GM23338 (cell line): Measurements from ENCODE around the gene GDA. TPM values are rescaled to one million over a fixed set of nuclear protein-coding genes. Genes with fewer than 3 reads are reported as not detected.

Source experiments
- ATAC-seq: fragments of 200-7000 bp; cut with Tn5 transposase; 3 replicates; pipeline ENCODE4 v1.9.1; 2020
- DNase-seq: peaks from one replicate; pipeline ENCODE4 v3.0.0-alpha.2; 2015; ENCODE audit warnings: low spot score
- H2AFZ ChIP-seq: fragments of 200-600 bp; sonication (generic); 2 replicates; pipeline ENCODE4 v1.8.0; 2016; ENCODE audit warnings: antibody characterized with exemption, mild to moderate bottlenecking, moderate library complexity
- H3F3A ChIP-seq: fragments of 200-600 bp; sonication (generic); replicated peaks from 2 replicates; pipeline ENCODE4 v1.8.0; 2017; ENCODE audit warnings: antibody characterized with exemption, mixed run types, low read depth
- H3K27ac ChIP-seq: fragments of 200-600 bp; sonication (generic); 2 replicates; pipeline ENCODE4 v1.6.1; 2016; ENCODE audit warnings: low read depth
- H3K27me3 ChIP-seq: fragments of 200-600 bp; sonication (generic); 2 replicates; pipeline ENCODE4 v1.8.0; 2016; ENCODE audit warnings: mild to moderate bottlenecking, mixed run types, moderate library complexity; ENCODE audit not compliant: insufficient read depth
- H3K36me3 ChIP-seq: fragments of 200-600 bp; sonication (generic); 2 replicates; pipeline ENCODE4 v1.8.0; 2016; ENCODE audit warnings: mild to moderate bottlenecking; ENCODE audit not compliant: insufficient read depth
- H3K4me1 ChIP-seq: fragments of 200-600 bp; sonication (generic); 2 replicates; pipeline ENCODE4 v1.8.0; 2016; ENCODE audit warnings: mild to moderate bottlenecking, moderate library complexity; ENCODE audit not compliant: insufficient read depth
- H3K4me2 ChIP-seq: fragments of 200-600 bp; sonication (generic); 2 replicates; pipeline ENCODE4 v1.7.1; 2017; ENCODE audit warnings: mixed run types
- H3K4me3 ChIP-seq: fragments of 200-600 bp; sonication (generic); 2 replicates; pipeline ENCODE4 v1.6.1; 2016; ENCODE audit warnings: mixed run types
- H3K79me2 ChIP-seq: fragments of 200-600 bp; sonication (generic); replicated peaks from 2 replicates; pipeline ENCODE4 v1.8.0; 2017; ENCODE audit warnings: mild to moderate bottlenecking; ENCODE audit not compliant: insufficient read depth
- H3K9me2 ChIP-seq: fragments of 200-600 bp; sonication (generic); 2 replicates; pipeline ENCODE4 v1.8.0; 2017; ENCODE audit not compliant: insufficient read depth
- H4K20me1 ChIP-seq: fragments of 200-600 bp; sonication (generic); replicated peaks from 2 replicates; pipeline ENCODE4 v1.8.0; 2017; ENCODE audit warnings: mild to moderate bottlenecking; ENCODE audit not compliant: insufficient read depth
- H3K27ac Mint-ChIP-seq: 2 replicates; pipeline ENCODE4 v1.8.0; 2020; ENCODE audit warnings: inconsistent platforms, mild to moderate bottlenecking, moderate library complexity, mixed read lengths
- H3K27me3 Mint-ChIP-seq: 3 replicates; pipeline ENCODE4 v1.8.0; 2022; ENCODE audit warnings: low read depth, mild to moderate bottlenecking, moderate library complexity, mixed read lengths, inconsistent platforms; ENCODE audit not compliant: insufficient read depth, poor library complexity
- H3K36me3 Mint-ChIP-seq: 3 replicates; pipeline ENCODE4 v1.8.0; 2021; ENCODE audit warnings: low read depth, mild to moderate bottlenecking, inconsistent platforms, moderate library complexity, mixed read lengths
- H3K4me1 Mint-ChIP-seq: 3 replicates; pipeline ENCODE4 v1.8.0; 2020; ENCODE audit warnings: mild to moderate bottlenecking, inconsistent platforms, mixed read lengths
- H3K4me3 Mint-ChIP-seq: 3 replicates; pipeline ENCODE4 v1.8.0; 2021; ENCODE audit warnings: moderate library complexity, mild to moderate bottlenecking, inconsistent platforms, mixed read lengths
- H3K9me3 Mint-ChIP-seq: 3 replicates; pipeline ENCODE4 v1.8.0; 2020; ENCODE audit warnings: moderate library complexity, mild to moderate bottlenecking, inconsistent platforms, mixed read lengths
- CREB1 ChIP-seq: fragments of 250-450 bp; sonication (Bioruptor Pico); IDR thresholded peaks from 2 replicates; pipeline ENCODE4 v1.5.0; 2020; ENCODE audit warnings: low read depth, mild to moderate bottlenecking, moderate library complexity
- EZH2 ChIP-seq: fragments of 200-600 bp; sonication (generic); IDR thresholded peaks from one replicate; pipeline ENCODE4 v1.8.0; 2017; ENCODE audit warnings: antibody characterized with exemption, mild to moderate bottlenecking, low read depth; ENCODE audit not compliant: unreplicated experiment
- JUNB ChIP-seq: IDR thresholded peaks from one replicate; pipeline ENCODE4 v1.6.1; 2016; ENCODE audit warnings: antibody characterized with exemption; ENCODE audit not compliant: unreplicated experiment
- NANOG ChIP-seq: IDR thresholded peaks from 2 replicates; pipeline ENCODE4 v1.6.1; 2016; ENCODE audit warnings: antibody characterized with exemption, borderline replicate concordance
- ZNF114 ChIP-seq: fragments of 250-450 bp; sonication (Bioruptor Pico); IDR thresholded peaks from 2 replicates; pipeline ENCODE4 v1.5.0; 2020; ENCODE audit warnings: mild to moderate bottlenecking, moderate library complexity
- ZNF331 ChIP-seq: fragments of 250-450 bp; sonication (Bioruptor Pico); IDR thresholded peaks from 2 replicates; pipeline ENCODE4 v1.5.0; 2020; ENCODE audit warnings: low read depth, mild to moderate bottlenecking, moderate library complexity
- polyA plus RNA-seq: library from polyadenylated mRNA; unstranded; fragments of >200 nt; fragmentation: Nextera tagmentation; extraction: Ambion mirVana; gene quantifications from 2 replicates; pipeline ENCODE4 v1.2.1, GENCODE V29; 2016
- total RNA-seq: library from RNA; depleted of rRNA; stranded (reverse); fragments of >200 nt; shearing (Covaris generic); gene quantifications from 2 replicates; pipeline ENCODE4 v1.2.3, GENCODE V29; 2014
- TF ChIP-seq, protein P1 (sequence below), 2 experiments: fragments of 200-600 bp in 1 of 2; sonication (generic) in 1 of 2; conservative IDR thresholded peaks; 2 replicates each; pipeline versions ENCODE4 v1.5.1 to v1.6.1; 2016 to 2017; ENCODE audit warnings: antibody characterized with exemption in 2 of 2, low read depth in 2 of 2, mild to moderate bottlenecking in 2 of 2, moderate library complexity in 1 of 2
- TF ChIP-seq, protein P2 (sequence below): IDR thresholded peaks from one replicate; pipeline ENCODE4 v1.6.1; 2018; ENCODE audit warnings: antibody characterized with exemption; ENCODE audit not compliant: unreplicated experiment
- TF ChIP-seq, protein P3 (sequence below): IDR thresholded peaks from 2 replicates; pipeline ENCODE4 v1.6.1; 2016; ENCODE audit warnings: antibody characterized with exemption

GDA gene
- total and polyA plus RNA-seq, 2 experiments from 2014 or later, result 4.0 to 5.8 TPM

DNA sequence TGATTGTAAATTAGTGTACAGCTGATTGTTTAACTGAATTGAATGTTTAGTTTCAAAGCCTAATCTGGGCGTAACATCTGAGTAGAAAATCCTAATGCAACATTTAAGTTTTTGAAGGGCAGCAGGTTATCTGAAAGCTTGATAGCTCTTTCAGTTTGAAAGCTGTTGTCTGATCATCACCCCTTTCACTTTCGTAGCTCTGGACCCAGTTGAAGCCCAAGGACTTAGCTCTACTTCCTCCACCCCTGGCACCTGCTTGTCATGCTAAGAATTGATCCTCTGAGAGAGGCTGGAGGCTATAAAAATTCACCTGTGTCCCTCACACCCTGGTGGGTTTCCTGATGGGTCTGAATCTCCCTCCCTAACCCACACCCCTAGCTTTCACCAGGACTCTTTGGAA is 129.7 kb downstream of the GDA start:
- no peaks in the 10 kb centered on the region for H4K20me1 ChIP-seq
- H3K4me1 ChIP-seq, result no peaks in the 10 kb centered on the region
- no peaks in the 10 kb centered on the region for H3K9me2 ChIP-seq
- no peaks in the 10 kb centered on the region for H3K79me2 ChIP-seq
- Mint-ChIP-seq H3K27ac (no peak overlapping the region), H3K4me3 (no peak overlapping the region), H3K27me3 (peaks cover 1% of the 10 kb centered on the region), H3K36me3 (no peaks in the 10 kb centered on the region), H3K4me1 (peaks cover 3% of the 10 kb centered on the region; the same call in 1 of the 3 replicates), H3K9me3 (peaks cover 8% of the 10 kb centered on the region; the same call in 1 of the 3 replicates)
- no peak for ATAC-seq
- H3K4me2 ChIP-seq, result no peak overlapping the region
- TF ChIP-seq CREB1, result no peak
- TF ChIP-seq EZH2, result no peak
- no peak overlapping the region for H2AFZ ChIP-seq
- no peak overlapping the region for H3K27ac ChIP-seq
- no peak overlapping the region for H3K4me3 ChIP-seq
- no peaks in the 10 kb centered on the region for H3K36me3 ChIP-seq
- H3K27me3 ChIP-seq, result no peaks in the 10 kb centered on the region
- DNase-seq, result no peak
- no peaks in the 10 kb centered on the region for H3F3A ChIP-seq

DNA sequence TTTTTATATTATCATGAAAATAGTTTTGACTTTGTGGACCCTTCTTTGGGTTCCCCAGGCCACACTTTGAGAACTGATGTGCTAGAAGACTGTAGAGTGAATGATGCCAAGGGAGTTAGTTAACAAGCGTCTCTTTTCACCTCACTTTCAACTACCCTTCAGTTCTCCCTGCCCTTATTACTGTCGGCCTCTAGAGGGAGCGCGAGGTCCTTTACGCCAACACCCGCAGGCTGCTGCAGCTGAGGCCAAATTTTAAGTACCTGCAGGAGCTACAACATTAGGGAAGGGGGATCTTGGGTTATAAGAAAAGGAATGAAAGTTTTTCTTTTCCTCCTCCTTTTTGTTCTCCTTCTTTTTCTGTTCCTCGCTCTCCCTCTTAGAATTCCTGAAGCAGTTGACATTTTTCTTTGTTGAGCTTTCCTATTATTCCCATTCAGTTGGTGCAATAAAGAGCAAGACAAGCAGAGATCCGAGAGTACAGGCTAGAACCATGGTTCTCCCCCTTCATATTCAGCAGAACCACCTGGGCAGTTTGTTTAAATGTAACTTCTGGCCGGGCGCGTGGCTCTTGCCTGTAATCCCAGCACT is 131.8 kb downstream of the GDA start:
- H3K27me3 Mint-ChIP-seq, result peaks cover 1% of the 10 kb centered on the region
- H3K4me1 ChIP-seq, result no peaks in the 10 kb centered on the region
- no peaks in the 10 kb centered on the region for H3K36me3 ChIP-seq
- peak; percentile 99 for ATAC-seq
- H3K36me3 Mint-ChIP-seq, result no peaks in the 10 kb centered on the region
- no peak overlapping the region; the same call in 1 of the 2 replicates for H3K27ac Mint-ChIP-seq
- DNase-seq, result peak; percentile 87
- no peaks in the 10 kb centered on the region for H3K9me3 Mint-ChIP-seq
- no peaks in the 10 kb centered on the region for H4K20me1 ChIP-seq
- H3K4me3 Mint-ChIP-seq, result no peak overlapping the region
- no peak overlapping the region for H3K27ac ChIP-seq
- H3K9me2 ChIP-seq, result no peaks in the 10 kb centered on the region
- H2AFZ ChIP-seq, result peak overlapping the region; percentile 64
- H3K4me3 ChIP-seq, result no peak overlapping the region
- TF ChIP-seq, protein P1, sequence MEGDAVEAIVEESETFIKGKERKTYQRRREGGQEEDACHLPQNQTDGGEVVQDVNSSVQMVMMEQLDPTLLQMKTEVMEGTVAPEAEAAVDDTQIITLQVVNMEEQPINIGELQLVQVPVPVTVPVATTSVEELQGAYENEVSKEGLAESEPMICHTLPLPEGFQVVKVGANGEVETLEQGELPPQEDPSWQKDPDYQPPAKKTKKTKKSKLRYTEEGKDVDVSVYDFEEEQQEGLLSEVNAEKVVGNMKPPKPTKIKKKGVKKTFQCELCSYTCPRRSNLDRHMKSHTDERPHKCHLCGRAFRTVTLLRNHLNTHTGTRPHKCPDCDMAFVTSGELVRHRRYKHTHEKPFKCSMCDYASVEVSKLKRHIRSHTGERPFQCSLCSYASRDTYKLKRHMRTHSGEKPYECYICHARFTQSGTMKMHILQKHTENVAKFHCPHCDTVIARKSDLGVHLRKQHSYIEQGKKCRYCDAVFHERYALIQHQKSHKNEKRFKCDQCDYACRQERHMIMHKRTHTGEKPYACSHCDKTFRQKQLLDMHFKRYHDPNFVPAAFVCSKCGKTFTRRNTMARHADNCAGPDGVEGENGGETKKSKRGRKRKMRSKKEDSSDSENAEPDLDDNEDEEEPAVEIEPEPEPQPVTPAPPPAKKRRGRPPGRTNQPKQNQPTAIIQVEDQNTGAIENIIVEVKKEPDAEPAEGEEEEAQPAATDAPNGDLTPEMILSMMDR (conservative IDR thresholded peaks at IDR 0.05; ENCODE audit: low read depth in 2 of 2), result peak; percentile 98
- TF ChIP-seq NANOG, result no peak
- peaks cover 3% of the 10 kb centered on the region; the same call in 1 of the 3 replicates for H3K4me1 Mint-ChIP-seq
- no peak overlapping the region for H3K4me2 ChIP-seq
- no peaks in the 10 kb centered on the region for H3F3A ChIP-seq
- H3K27me3 ChIP-seq, result no peaks in the 10 kb centered on the region
- no peaks in the 10 kb centered on the region for H3K79me2 ChIP-seq

DNA sequence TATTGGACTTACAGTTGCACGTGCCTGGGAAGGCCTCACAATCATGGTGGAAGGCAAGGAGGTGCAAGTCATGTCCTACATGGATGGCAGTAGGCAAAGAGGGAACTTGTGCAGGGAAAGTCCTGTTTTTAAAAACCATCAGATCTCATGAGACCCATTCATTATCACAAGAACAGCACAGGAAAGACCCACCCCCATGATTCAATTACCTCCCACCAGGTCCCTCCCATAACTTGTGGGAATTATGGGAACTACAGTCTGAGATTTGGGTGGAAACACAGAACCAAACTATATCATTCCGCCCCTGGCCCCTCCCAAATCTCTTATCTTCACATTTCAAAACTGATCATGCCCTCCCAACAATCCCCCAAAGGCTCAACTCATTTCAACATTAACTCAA is 140.2 kb downstream of the GDA start:
- TF ChIP-seq CREB1 (no peak), EZH2 (no peak), ZNF331 (no peak), NANOG (no peak), ZNF114 (CRISPR knock-in tag) (no peak), JUNB (no peak)
- TF ChIP-seq, protein P1 (conservative IDR thresholded peaks at IDR 0.05; ENCODE audit: low read depth in 2 of 2), result no peak
- TF ChIP-seq, protein P2, sequence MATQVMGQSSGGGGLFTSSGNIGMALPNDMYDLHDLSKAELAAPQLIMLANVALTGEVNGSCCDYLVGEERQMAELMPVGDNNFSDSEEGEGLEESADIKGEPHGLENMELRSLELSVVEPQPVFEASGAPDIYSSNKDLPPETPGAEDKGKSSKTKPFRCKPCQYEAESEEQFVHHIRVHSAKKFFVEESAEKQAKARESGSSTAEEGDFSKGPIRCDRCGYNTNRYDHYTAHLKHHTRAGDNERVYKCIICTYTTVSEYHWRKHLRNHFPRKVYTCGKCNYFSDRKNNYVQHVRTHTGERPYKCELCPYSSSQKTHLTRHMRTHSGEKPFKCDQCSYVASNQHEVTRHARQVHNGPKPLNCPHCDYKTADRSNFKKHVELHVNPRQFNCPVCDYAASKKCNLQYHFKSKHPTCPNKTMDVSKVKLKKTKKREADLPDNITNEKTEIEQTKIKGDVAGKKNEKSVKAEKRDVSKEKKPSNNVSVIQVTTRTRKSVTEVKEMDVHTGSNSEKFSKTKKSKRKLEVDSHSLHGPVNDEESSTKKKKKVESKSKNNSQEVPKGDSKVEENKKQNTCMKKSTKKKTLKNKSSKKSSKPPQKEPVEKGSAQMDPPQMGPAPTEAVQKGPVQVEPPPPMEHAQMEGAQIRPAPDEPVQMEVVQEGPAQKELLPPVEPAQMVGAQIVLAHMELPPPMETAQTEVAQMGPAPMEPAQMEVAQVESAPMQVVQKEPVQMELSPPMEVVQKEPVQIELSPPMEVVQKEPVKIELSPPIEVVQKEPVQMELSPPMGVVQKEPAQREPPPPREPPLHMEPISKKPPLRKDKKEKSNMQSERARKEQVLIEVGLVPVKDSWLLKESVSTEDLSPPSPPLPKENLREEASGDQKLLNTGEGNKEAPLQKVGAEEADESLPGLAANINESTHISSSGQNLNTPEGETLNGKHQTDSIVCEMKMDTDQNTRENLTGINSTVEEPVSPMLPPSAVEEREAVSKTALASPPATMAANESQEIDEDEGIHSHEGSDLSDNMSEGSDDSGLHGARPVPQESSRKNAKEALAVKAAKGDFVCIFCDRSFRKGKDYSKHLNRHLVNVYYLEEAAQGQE, result no peak
- TF ChIP-seq, protein P3, sequence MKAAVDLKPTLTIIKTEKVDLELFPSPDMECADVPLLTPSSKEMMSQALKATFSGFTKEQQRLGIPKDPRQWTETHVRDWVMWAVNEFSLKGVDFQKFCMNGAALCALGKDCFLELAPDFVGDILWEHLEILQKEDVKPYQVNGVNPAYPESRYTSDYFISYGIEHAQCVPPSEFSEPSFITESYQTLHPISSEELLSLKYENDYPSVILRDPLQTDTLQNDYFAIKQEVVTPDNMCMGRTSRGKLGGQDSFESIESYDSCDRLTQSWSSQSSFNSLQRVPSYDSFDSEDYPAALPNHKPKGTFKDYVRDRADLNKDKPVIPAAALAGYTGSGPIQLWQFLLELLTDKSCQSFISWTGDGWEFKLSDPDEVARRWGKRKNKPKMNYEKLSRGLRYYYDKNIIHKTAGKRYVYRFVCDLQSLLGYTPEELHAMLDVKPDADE, result no peak
- H3K4me1 Mint-ChIP-seq, result no peaks in the 10 kb centered on the region
- H3K27me3 Mint-ChIP-seq, result no peaks in the 10 kb centered on the region

More for the DNA sequence above, 140.2 kb downstream of the GDA start:
- Histone ChIP-seq H2AFZ (no peak overlapping the region), H3K27me3 (no peaks in the 10 kb centered on the region), H3K9me2 (no peaks in the 10 kb centered on the region), H3K4me1 (no peaks in the 10 kb centered on the region), H3K36me3 (no peaks in the 10 kb centered on the region; the same call in 1 of the 2 replicates), H3K79me2 (no peaks in the 10 kb centered on the region), H4K20me1 (no peaks in the 10 kb centered on the region), H3K4me2 (no peak overlapping the region), H3K4me3 (no peak overlapping the region), H3K27ac (no peak overlapping the region), H3F3A (no peaks in the 10 kb centered on the region)
- Mint-ChIP-seq H3K9me3 (peaks cover 24% of the 10 kb centered on the region), H3K36me3 (peaks cover 13% of the 10 kb centered on the region; the same call in 2 of the 3 replicates), H3K4me3 (no peak overlapping the region), H3K27ac (no peak overlapping the region)
- ATAC-seq (no peak), DNase-seq (no peak)
